ENCODE measurements around the gene LRP4.

Gene LRP4

GRCh38 chr11:46892838-46893237 lies 25.5 kb downstream of the LRP4 start:
- no peak for DNase-seq

GRCh38 chr11:46892109-46892508 lies 26.2 kb downstream of the LRP4 start:
- DNase-seq = no peak

- DNase-seq = no peak
Observed at GRCh38 chr11:46890665-46891064, 27.7 kb downstream of the LRP4 start.

- DNase-seq = peak; percentile 77
Observed at GRCh38 chr11:46889689-46890475, 28.5 kb downstream of the LRP4 start.

- no peak for DNase-seq
Observed at GRCh38 chr11:46889251-46889650, 29.1 kb downstream of the LRP4 start.

- no peak for DNase-seq
Observed at GRCh38 chr11:46888636-46889035, 29.7 kb downstream of the LRP4 start.

GRCh38 chr11:46886211-46886610 lies 32.1 kb downstream of the LRP4 start:
- DNase-seq = no peak

GRCh38 chr11:46879056-46879585 lies 39.2 kb downstream of the LRP4 start:
- no peak for DNase-seq

- DNase-seq = no peak
Observed at GRCh38 chr11:46877580-46877979, 40.8 kb downstream of the LRP4 start.

GRCh38 chr11:46876471-46876870 lies 41.9 kb downstream of the LRP4 start:
- no peak for DNase-seq

- DNase-seq = no peak
Observed at GRCh38 chr11:46874586-46874985, 43.8 kb downstream of the LRP4 start.

GRCh38 chr11:46868912-46869311 lies 49.4 kb downstream of the LRP4 start:
- DNase-seq = no peak

GRCh38 chr11:46865340-46865739 lies 53.0 kb downstream of the LRP4 start:
- peak; percentile 24 for DNase-seq

- no peak for DNase-seq
Observed at GRCh38 chr11:46860218-46860617, 58.1 kb downstream of the LRP4 start.

- peak; percentile 90 for DNase-seq
Observed at GRCh38 chr11:46858920-46859546, 59.3 kb downstream of the LRP4 start.

- DNase-seq = peak; percentile 61
Observed at GRCh38 chr11:46857666-46858065, 60.7 kb downstream of the LRP4 start.

GRCh38 chr11:46856605-46857343 lies 61.6 kb downstream of the LRP4 start:
- DNase-seq = peak; percentile 77

GRCh38 chr11:46855863-46856262 lies 62.5 kb downstream of the LRP4 start:
- no peak for DNase-seq

- no peak for DNase-seq
Observed at GRCh38 chr11:46855167-46855566, 63.2 kb downstream of the LRP4 start.

- DNase-seq = no peak
Observed at GRCh38 chr11:46850829-46851380, 67.4 kb downstream of the LRP4 start.

- no peak for DNase-seq
Observed at GRCh38 chr11:46849631-46850030, 68.7 kb downstream of the LRP4 start.

GRCh38 chr11:46846510-46846830 lies 71.9 kb downstream of the LRP4 start:
- DNase-seq = no peak

GRCh38 chr11:46845740-46846509 lies 72.4 kb downstream of the LRP4 start, which contains the start of gene CKAP5:
Gene CKAP5 (minus strand): TSS chr11:46846280. CDS start chr11:46821231, 25,049 bp downstream.
- DNase-seq = peak; percentile 91
